ENCODE data around the gene COTL1. TPM values are rescaled to one million over a fixed set of nuclear protein-coding genes. Genes with fewer than 3 reads are reported as not detected.

COTL1 gene
- total and polyA plus RNA-seq, 9 of the 15 experiments (the other 6 are each of a cell fraction or from before 2014, with no cell fraction given) = 27.7 to 185 (median 72.5) TPM

DNA sequence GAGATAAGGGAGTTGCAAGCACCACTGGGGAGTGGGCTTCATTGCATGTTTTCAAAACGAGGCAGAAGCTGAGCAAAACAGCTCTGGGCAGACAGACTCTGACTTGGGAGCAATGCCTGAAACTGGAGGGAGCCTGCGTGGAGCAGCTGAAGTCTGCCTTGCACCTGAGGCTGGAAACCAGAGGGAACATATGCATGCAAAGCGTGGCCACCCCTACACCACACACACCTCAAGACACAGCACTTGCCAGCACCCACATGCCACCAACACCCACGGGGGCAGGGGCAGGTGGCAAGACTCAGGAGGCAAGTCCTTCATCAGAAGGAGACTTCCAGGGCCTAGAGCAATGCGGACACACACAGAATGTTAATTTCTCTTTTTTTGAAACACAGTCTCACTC, 45.8 kb downstream of the COTL1 start:
- Histone ChIP-seq H3K27ac (ENCODE audit: extremely low read depth, low read depth, low read length) (no peak overlapping the region), H3K4me2 (ENCODE audit: insufficient read depth, low read length) (no peak overlapping the region), H3K9me1 (ENCODE audit: control insufficient read depth, insufficient read depth, low read length) (no peaks in the 10 kb centered on the region), H3K9me3 (replicated peaks; ENCODE audit: control insufficient read depth, insufficient read depth, low read depth, low read length) (no peaks in the 10 kb centered on the region), H3K36me3 (ENCODE audit: control insufficient read depth, insufficient read depth, low read length) (no peaks in the 10 kb centered on the region; the same call in 2 of the 3 replicates), H4K20me1 (replicated peaks; ENCODE audit: control insufficient read depth, insufficient read depth, low read length) (no peaks in the 10 kb centered on the region), H3K4me1 (replicated peaks in 1 of 2; ENCODE audit: control insufficient read depth in 2 of 2, insufficient read depth in 2 of 2, low read length in 2 of 2) (peaks cover 0 to 6% of the 10 kb centered on the region in 2 experiments; a peak in 1 of 5 replicates), H3K9ac (ENCODE audit: insufficient read depth in 1 of 2, low read depth in 2 of 2, low read length in 2 of 2) (no peak overlapping the region), H3K27me3 (ENCODE audit: control insufficient read depth in 2 of 2, insufficient read depth in 2 of 2, low read length in 2 of 2) (no peaks in the 10 kb centered on the region), H3K4me3 (no peak overlapping the region), H3K79me2 (ENCODE audit: control insufficient read depth, insufficient read depth, low read length) (no peaks in the 10 kb centered on the region), H2AFZ (ENCODE audit: low read depth, low read length) (no peak overlapping the region)
- ATAC-seq (no peak), DNase-seq (ENCODE audit: extremely low read depth in 1 of 4, low spot score in 3 of 4) (no peak), FAIRE-seq (no peak)
- WGBS (ENCODE audit: insufficient coverage, low coverage, missing lambda C conversion rate) = 58% methylated on average over 5 of the region's 5 CpGs
- intact Hi-C loops (cut with micrococcal nuclease) = no loop called here
- ChIA-PET CTCF (ENCODE audit: low intra/inter-chr PET ratio) (no interaction called here), POLR2A (interaction anchor here (1.0 kb wide), 1 partner anchor 10 kb away, joined by 4 read pairs; no protein-coding TSS in a partner anchor)
- BruUV-seq (replicated peaks) = no TSS peak
- in situ Hi-C loops (cut with MboI) = no loop called here
- TF ChIP-seq BHLHE40 (IDR thresholded peaks at IDR 0.05; ENCODE audit: low read length) (no peak), HCFC1 (IDR thresholded peaks at IDR 0.05; ENCODE audit: low read depth, low read length) (no peak), ZBTB12 (CRISPR knock-in tag; IDR thresholded peaks at IDR 0.05) (no peak), NR2C2 (CRISPR knock-in tag; IDR thresholded peaks at IDR 0.05) (no peak), NR2C2 (tag; IDR thresholded peaks at IDR 0.05) (no peak), ZBTB49 (CRISPR knock-in tag; IDR thresholded peaks at IDR 0.05; ENCODE audit: borderline replicate concordance) (no peak), PCBP1 (IDR thresholded peaks at IDR 0.05; ENCODE audit: low read depth, low read length, poor library complexity, severe bottlenecking) (no peak), ZNF316 (IDR thresholded peaks at IDR 0.05) (no peak), E4F1 (CRISPR knock-in tag; IDR thresholded peaks at IDR 0.05; ENCODE audit: borderline replicate concordance) (no peak), ADNP (tag; IDR thresholded peaks at IDR 0.05) (no peak), CHD2 (IDR thresholded peaks at IDR 0.05; ENCODE audit: low read depth, low read length) (no peak), CHD4 (IDR thresholded peaks at IDR 0.05; ENCODE audit: insufficient read depth, insufficient replicate concordance, low read depth, low read length, poor library complexity, severe bottlenecking) (no peak)
- TF ChIP-seq, protein P1, sequence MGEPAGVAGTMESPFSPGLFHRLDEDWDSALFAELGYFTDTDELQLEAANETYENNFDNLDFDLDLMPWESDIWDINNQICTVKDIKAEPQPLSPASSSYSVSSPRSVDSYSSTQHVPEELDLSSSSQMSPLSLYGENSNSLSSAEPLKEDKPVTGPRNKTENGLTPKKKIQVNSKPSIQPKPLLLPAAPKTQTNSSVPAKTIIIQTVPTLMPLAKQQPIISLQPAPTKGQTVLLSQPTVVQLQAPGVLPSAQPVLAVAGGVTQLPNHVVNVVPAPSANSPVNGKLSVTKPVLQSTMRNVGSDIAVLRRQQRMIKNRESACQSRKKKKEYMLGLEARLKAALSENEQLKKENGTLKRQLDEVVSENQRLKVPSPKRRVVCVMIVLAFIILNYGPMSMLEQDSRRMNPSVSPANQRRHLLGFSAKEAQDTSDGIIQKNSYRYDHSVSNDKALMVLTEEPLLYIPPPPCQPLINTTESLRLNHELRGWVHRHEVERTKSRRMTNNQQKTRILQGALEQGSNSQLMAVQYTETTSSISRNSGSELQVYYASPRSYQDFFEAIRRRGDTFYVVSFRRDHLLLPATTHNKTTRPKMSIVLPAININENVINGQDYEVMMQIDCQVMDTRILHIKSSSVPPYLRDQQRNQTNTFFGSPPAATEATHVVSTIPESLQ (CRISPR knock-in tag; IDR thresholded peaks at IDR 0.05) = no peak

Data from K562 (cell line).